DND-41 (cell line): ENCODE results near the gene CREM.

Source experiments
- CTCF ChIP-seq: IDR thresholded peaks from 2 replicates; pipeline ENCODE4 v1.5.1; 2012; ENCODE audit warnings: borderline replicate concordance, low read length, moderate library complexity, mild to moderate bottlenecking; ENCODE audit not compliant: poor library complexity, severe bottlenecking; ENCODE audit errors: extremely low read depth
- EZH2 ChIP-seq: IDR thresholded peaks from 3 replicates; pipeline ENCODE4 v1.6.1; 2012; ENCODE audit warnings: borderline replicate concordance, low read depth, mild to moderate bottlenecking, moderate library complexity, low read length, inconsistent platforms; ENCODE audit not compliant: severe bottlenecking

GRCh38 chr10:35194471-35194870 is 67.8 kb downstream of the CREM start:
- TF ChIP-seq CTCF (no peak), EZH2 (no peak)
